IMR-90 (cell line): ENCODE data around the gene PCDHGA3. TPM values are rescaled to one million over a fixed set of nuclear protein-coding genes. Genes with fewer than 3 reads are reported as not detected.

Experiments
- ATAC-seq: fragments of 200-7000 bp; cut with Tn5 transposase; 2 replicates; pipeline ENCODE4 v1.9.1; 2020; ENCODE audit warnings: low read depth, mild to moderate bottlenecking, moderate library complexity
- BruUV-seq: library from RNA; stranded (reverse); fragments of 400-500 nt; replicated peaks from 2 replicates; lab custom pipeline; 2021; lab: Mats Ljungman, UMichigan
- CTCF ChIA-PET: fragments of 300-600 bp; formaldehyde crosslinking; extraction: SDS; loops from one replicate; lab custom pipeline; 2021; ENCODE audit warnings: antibody characterized with exemption; lab: Yijun Ruan, JAX
- POLR2A ChIA-PET: fragments of 300-600 bp; sonication (Branson Sonifier 250); formaldehyde crosslinking; loops from one replicate; lab custom pipeline; 2022; ENCODE audit warnings: antibody characterized with exemption; ENCODE audit not compliant: unreplicated experiment; lab: Charles Lee
- DNase-seq: peaks from one replicate; pipeline ENCODE4 v3.0.0; 2013
- H2AFZ ChIP-seq: replicated peaks from 2 replicates; pipeline ENCODE3; 2013; ENCODE audit warnings: low read length, mild to moderate bottlenecking; ENCODE audit not compliant: poor library complexity
- H2AK5ac ChIP-seq: 2 replicates; pipeline ENCODE4 v1.6.1; 2013; ENCODE audit warnings: low read depth, low read length, inconsistent platforms
- H2AK9ac ChIP-seq: replicated peaks from 2 replicates; pipeline ENCODE3; 2013; ENCODE audit warnings: mild to moderate bottlenecking, low read depth, low read length, moderate library complexity; ENCODE audit not compliant: poor library complexity
- H2BK120ac ChIP-seq: 2 replicates; pipeline ENCODE4 v1.6.1; 2013; ENCODE audit warnings: low read depth, low read length, inconsistent platforms
- H2BK15ac ChIP-seq: 3 replicates; pipeline ENCODE4 v1.6.1; 2013; ENCODE audit warnings: low read depth, low read length, inconsistent platforms
- H2BK20ac ChIP-seq: 2 replicates; pipeline ENCODE4 v1.6.1; 2013; ENCODE audit warnings: low read depth, mild to moderate bottlenecking, inconsistent platforms, low read length, moderate library complexity
- H2BK5ac ChIP-seq: 2 replicates; pipeline ENCODE4 v1.6.1; 2013; ENCODE audit warnings: mild to moderate bottlenecking, low read depth, low read length, inconsistent platforms; ENCODE audit not compliant: poor library complexity, severe bottlenecking
- H3K14ac ChIP-seq: replicated peaks from 2 replicates; pipeline ENCODE4 v1.6.1; 2013; ENCODE audit warnings: low read depth, low read length, inconsistent platforms
- H3K18ac ChIP-seq: 2 replicates; pipeline ENCODE4 v1.6.1; 2013; ENCODE audit warnings: low read depth, low read length, control low read depth
- H3K23ac ChIP-seq: 2 replicates; pipeline ENCODE4 v1.6.1; 2013; ENCODE audit warnings: low read depth, low read length, inconsistent platforms
- H3K27ac ChIP-seq: 2 replicates; pipeline ENCODE4 v1.5.1; 2013; ENCODE audit warnings: mild to moderate bottlenecking, control low read depth, low read length; ENCODE audit not compliant: insufficient read depth
- H3K27me3 ChIP-seq: 2 replicates; pipeline ENCODE4 v1.6.1; 2013; ENCODE audit warnings: low read length; ENCODE audit not compliant: control insufficient read depth, insufficient read depth
- H3K36me3 ChIP-seq: 2 replicates; pipeline ENCODE4 v1.6.1; 2013; ENCODE audit warnings: low read length, mixed read lengths; ENCODE audit not compliant: control insufficient read depth, insufficient read depth
- H3K4ac ChIP-seq: 2 replicates; pipeline ENCODE4 v1.6.1; 2013; ENCODE audit warnings: low read depth, low read length, inconsistent platforms
- H3K4me1 ChIP-seq: 2 replicates; pipeline ENCODE4 v1.6.1; 2013; ENCODE audit warnings: low read length, mixed read lengths; ENCODE audit not compliant: control insufficient read depth, insufficient read depth
- H3K4me2 ChIP-seq: 2 replicates; pipeline ENCODE4 v1.6.1; 2013; ENCODE audit warnings: low read depth, mild to moderate bottlenecking, control low read depth, low read length, moderate library complexity
- H3K4me3 ChIP-seq: 2 replicates; pipeline ENCODE4 v1.5.1; 2013; ENCODE audit warnings: low read depth, mild to moderate bottlenecking, control low read depth, low read length, moderate library complexity; ENCODE audit not compliant: insufficient read depth
- H3K56ac ChIP-seq: 2 replicates; pipeline ENCODE4 v1.6.1; 2013; ENCODE audit warnings: low read length, inconsistent platforms; ENCODE audit not compliant: insufficient read depth; ENCODE audit errors: extremely low read depth
- H3K79me1 ChIP-seq, 2 experiments: 2 replicates each; pipeline ENCODE4 v1.6.1; 2013; ENCODE audit warnings: low read length in 2 of 2, inconsistent platforms in 1 of 2, low read depth in 1 of 2
- H3K9ac ChIP-seq: 2 replicates; pipeline ENCODE4 v1.6.1; 2013; ENCODE audit warnings: low read depth, low read length, control low read depth
- H3K9me1 ChIP-seq: 2 replicates; pipeline ENCODE4 v1.6.1; 2013; ENCODE audit warnings: low read length, inconsistent platforms; ENCODE audit not compliant: insufficient read depth
- H3K9me3 ChIP-seq: 2 replicates; pipeline ENCODE4 v1.6.1; 2013; ENCODE audit warnings: low read length; ENCODE audit not compliant: control insufficient read depth, insufficient read depth
- H4K20me1 ChIP-seq: 2 replicates; pipeline ENCODE4 v1.6.1; 2013; ENCODE audit warnings: low read length, inconsistent platforms; ENCODE audit not compliant: insufficient read depth
- H4K5ac ChIP-seq: 2 replicates; pipeline ENCODE4 v1.6.1; 2013; ENCODE audit warnings: mild to moderate bottlenecking, low read depth, low read length, control low read depth
- H4K8ac ChIP-seq, 2 experiments: 2 replicates each; pipeline ENCODE4 v1.6.1; 2013; ENCODE audit warnings: low read depth in 2 of 2, low read length in 2 of 2, control low read depth in 1 of 2, inconsistent platforms in 1 of 2
- H4K91ac ChIP-seq: 2 replicates; pipeline ENCODE4 v1.6.1; 2013; ENCODE audit warnings: low read depth, low read length, inconsistent platforms; ENCODE audit not compliant: insufficient read depth
- MAFK ChIP-seq: IDR thresholded peaks from 2 replicates; pipeline ENCODE4 v1.6.1; 2012; ENCODE audit warnings: low read depth, low read length, improper control_type of control experiment
- MAZ ChIP-seq: IDR thresholded peaks from 2 replicates; pipeline ENCODE4 v1.6.1; 2012; ENCODE audit warnings: low read depth, mild to moderate bottlenecking, low read length, improper control_type of control experiment, moderate library complexity, borderline replicate concordance
- MXI1 ChIP-seq: IDR thresholded peaks from 2 replicates; pipeline ENCODE4 v1.6.1; 2012; ENCODE audit warnings: low read depth, mild to moderate bottlenecking, low read length, moderate library complexity, borderline replicate concordance
- SMC3 ChIP-seq: fragments of 150-350 bp; IDR thresholded peaks from 2 replicates; pipeline ENCODE4 v1.6.1; 2016; ENCODE audit warnings: low read depth, mild to moderate bottlenecking, antibody characterized with exemption, low read length, moderate library complexity
- WGBS, 2 experiments: methylation state at CpG; one replicate each; pipeline versions ENCODE4 v1.1.5 to v1.1.7; 2013; ENCODE audit warnings: missing lambda C conversion rate in 2 of 2; ENCODE audit not compliant: insufficient read length in 1 of 2; ENCODE audit errors: extremely low coverage in 2 of 2; 5-methylcytosine and 5-hydroxymethylcytosine counted together
- dilution Hi-C: fragments of 300-500 bp; cut with HindIII; formaldehyde crosslinking; loops from one replicate; pipeline ENCODE4 v1.14.3; 2018; ENCODE audit warnings: low sequenced_read_pairs; ENCODE audit not compliant: unreplicated experiment
- in situ Hi-C: fragments of 300-500 bp; cut with MboI; formaldehyde crosslinking; loops from 3 replicates; pipeline ENCODE4 v1.14.3; 2019; ENCODE audit warnings: low sequenced_read_pairs, inconsistent platforms, mixed read lengths
- intact Hi-C: fragments of 100-400 bp; cut with micrococcal nuclease; formaldehyde crosslinking; loops from 2 replicates; pipeline ENCODE4 v1.10.0; 2022
- polyA plus RNA-seq, 3 experiments: library from polyadenylated mRNA; depleted of rRNA; stranded (reverse); fragments of >200 nt; gene quantifications; 2 replicates each; pipeline ENCODE4 v1.2.3, GENCODE V29; 2012; ENCODE audit warnings: low replicate concordance in 1 of 3
- total RNA-seq: library from RNA; depleted of rRNA; stranded (reverse); fragments of >200 nt; gene quantifications from 2 replicates; pipeline ENCODE4 v1.2.3, GENCODE V29; 2012

PCDHGA3 gene
- total and polyA plus RNA-seq, 2 of the 4 experiments (the other 2 are of a cell fraction), result 1.4 to 1.6 TPM

GRCh38 chr5:141371572-141372475, 28.2 kb downstream of the PCDHGA3 start:
- no peak overlapping the region; the same call in 1 of the 2 replicates for H3K4me2 ChIP-seq
- in situ Hi-C loops (no loop called here), intact Hi-C loops (no loop called here), dilution Hi-C loops (no loop called here)
- DNase-seq (no peak), ATAC-seq (no peak)
- H3K56ac ChIP-seq, result no peak overlapping the region
- no peak overlapping the region for H2BK15ac ChIP-seq
- H3K9me1 ChIP-seq, result no peaks in the 10 kb centered on the region
- H3K9me3 ChIP-seq, result peaks cover 57% of the 10 kb centered on the region
- ChIA-PET CTCF (interaction anchor here (1.3 kb wide), 1 partner anchor 192 kb away, joined by 4 read pairs; no protein-coding TSS in a partner anchor), POLR2A (no interaction called here)
- 38% methylated on average over 53 of the region's 69 CpGs; no CpG with 5 or more reads in 1 of the 2 experiments for WGBS, 2 experiments
- no peak overlapping the region for H2AK5ac ChIP-seq
- no peak overlapping the region for H3K23ac ChIP-seq
- no peak overlapping the region for H2BK120ac ChIP-seq
- no peak overlapping the region for H2BK5ac ChIP-seq
- BruUV-seq, result no TSS peak
- peaks cover 23% of the 10 kb centered on the region for H3K36me3 ChIP-seq
- no peak overlapping the region for H3K27ac ChIP-seq
- H4K20me1 ChIP-seq, result no peaks in the 10 kb centered on the region
- no peak overlapping the region for H3K4me3 ChIP-seq
- no peak overlapping the region for H4K91ac ChIP-seq
- no peak overlapping the region for H4K8ac ChIP-seq
- H3K4ac ChIP-seq, result no peak overlapping the region
- no peaks in the 10 kb centered on the region for H3K79me1 ChIP-seq
- H4K5ac ChIP-seq, result no peak overlapping the region
- no peak for TF ChIP-seq MXI1
- no peak for TF ChIP-seq SMC3
- TF ChIP-seq MAZ, result no peak
- no peak for TF ChIP-seq MAFK
- no peak overlapping the region for H3K14ac ChIP-seq
- H3K4me1 ChIP-seq, result no peaks in the 10 kb centered on the region
- H2BK20ac ChIP-seq, result no peak overlapping the region
- H2AK9ac ChIP-seq, result no peak overlapping the region
- no peak overlapping the region for H3K18ac ChIP-seq
- no peak overlapping the region for H3K9ac ChIP-seq
- H3K27me3 ChIP-seq, result no peaks in the 10 kb centered on the region
- peak overlapping the region; percentile 49 for H2AFZ ChIP-seq
